Neural progenitor cell (in vitro differentiated cells): ENCODE data around the gene HSD11B2.
A peak's percentile ranks its signal among the peaks of the same experiment; 100 is the strongest.

Experiments
- EZH2 ChIP-seq: fragments of 200-600 bp; sonication (generic); IDR thresholded peaks from 2 replicates; pipeline ENCODE4 v1.6.1; 2017; ENCODE audit warnings: antibody characterized with exemption, mild to moderate bottlenecking, moderate library complexity
- EZH2phosphoT487 ChIP-seq: fragments of 200-600 bp; sonication (generic); IDR thresholded peaks from 2 replicates; pipeline ENCODE4 v1.6.1; 2017; ENCODE audit warnings: antibody characterized with exemption
- TF ChIP-seq, protein P1 (sequence below): fragments of 200-600 bp; sonication (generic); IDR thresholded peaks from 2 replicates; pipeline ENCODE4 v1.5.1; 2017; ENCODE audit warnings: antibody characterized with exemption, mild to moderate bottlenecking

DNA sequence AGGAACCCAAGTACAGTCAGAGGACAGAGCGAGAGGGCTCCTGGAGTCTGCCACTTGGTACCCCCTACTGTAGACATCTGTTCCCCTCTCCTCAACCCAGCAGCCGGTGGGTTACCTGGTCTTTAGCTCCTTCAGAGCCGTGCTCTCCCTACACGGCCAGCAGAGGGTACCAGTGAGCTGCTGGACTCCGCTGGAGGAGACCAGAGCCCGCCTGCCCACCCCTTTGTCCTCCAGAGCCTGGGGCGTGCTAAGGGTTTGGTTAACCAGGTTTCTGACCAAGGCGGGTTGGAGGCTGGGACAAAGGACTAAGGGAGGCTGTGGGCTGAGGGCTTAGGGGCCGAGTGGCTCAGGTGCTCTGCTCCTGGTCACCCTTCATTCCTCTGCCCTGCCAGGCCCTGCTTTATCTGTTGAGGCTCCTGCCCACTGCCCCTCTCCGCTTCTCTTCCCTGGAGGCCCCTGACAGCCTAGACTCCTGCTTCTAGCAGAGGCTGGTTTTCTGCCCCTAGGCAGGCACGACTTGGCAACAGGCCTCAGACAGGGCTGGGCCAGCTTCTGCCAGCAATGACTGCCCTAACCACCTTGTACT lies 2.7 kb upstream of the HSD11B2 start:
- TF ChIP-seq, protein P1, sequence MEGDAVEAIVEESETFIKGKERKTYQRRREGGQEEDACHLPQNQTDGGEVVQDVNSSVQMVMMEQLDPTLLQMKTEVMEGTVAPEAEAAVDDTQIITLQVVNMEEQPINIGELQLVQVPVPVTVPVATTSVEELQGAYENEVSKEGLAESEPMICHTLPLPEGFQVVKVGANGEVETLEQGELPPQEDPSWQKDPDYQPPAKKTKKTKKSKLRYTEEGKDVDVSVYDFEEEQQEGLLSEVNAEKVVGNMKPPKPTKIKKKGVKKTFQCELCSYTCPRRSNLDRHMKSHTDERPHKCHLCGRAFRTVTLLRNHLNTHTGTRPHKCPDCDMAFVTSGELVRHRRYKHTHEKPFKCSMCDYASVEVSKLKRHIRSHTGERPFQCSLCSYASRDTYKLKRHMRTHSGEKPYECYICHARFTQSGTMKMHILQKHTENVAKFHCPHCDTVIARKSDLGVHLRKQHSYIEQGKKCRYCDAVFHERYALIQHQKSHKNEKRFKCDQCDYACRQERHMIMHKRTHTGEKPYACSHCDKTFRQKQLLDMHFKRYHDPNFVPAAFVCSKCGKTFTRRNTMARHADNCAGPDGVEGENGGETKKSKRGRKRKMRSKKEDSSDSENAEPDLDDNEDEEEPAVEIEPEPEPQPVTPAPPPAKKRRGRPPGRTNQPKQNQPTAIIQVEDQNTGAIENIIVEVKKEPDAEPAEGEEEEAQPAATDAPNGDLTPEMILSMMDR = peak; percentile 78
- TF ChIP-seq EZH2phosphoT487 (no peak), EZH2 (peak; percentile 28)
